ACC112 (cell line): Measurements from ENCODE around the gene BTN2A1.

Experiments
- H2AFZ ChIP-seq: fragments of 200-600 bp; sonication (generic); one replicate; pipeline ENCODE4 v1.6.0; 2017; ENCODE audit warnings: antibody characterized with exemption, low read length; ENCODE audit not compliant: unreplicated experiment
- H3K27ac ChIP-seq: fragments of 200-600 bp; sonication (generic); 2 replicates; pipeline ENCODE4 v1.5.1; 2014; ENCODE audit warnings: low read depth, mild to moderate bottlenecking, antibody characterized with exemption, low read length, moderate library complexity
- H3K27me3 ChIP-seq: fragments of 200-600 bp; sonication (generic); 2 replicates; pipeline ENCODE4 v1.6.1; 2014; ENCODE audit warnings: mild to moderate bottlenecking, antibody characterized with exemption, low read length, moderate library complexity, mixed read lengths; ENCODE audit not compliant: insufficient read depth
- H3K36me3 ChIP-seq: fragments of 200-600 bp; sonication (generic); 2 replicates; pipeline ENCODE4 v1.6.1; 2016; ENCODE audit warnings: mild to moderate bottlenecking, antibody characterized with exemption, low read length, moderate library complexity, mixed read lengths; ENCODE audit not compliant: insufficient read depth
- H3K4me1 ChIP-seq: fragments of 200-600 bp; sonication (generic); one replicate; pipeline ENCODE4 v1.6.1; 2016; ENCODE audit warnings: low read length, mixed read lengths; ENCODE audit not compliant: insufficient read depth, unreplicated experiment, control insufficient read depth
- H3K4me3 ChIP-seq: fragments of 200-600 bp; sonication (generic); 2 replicates; pipeline ENCODE4 v1.5.1; 2014; ENCODE audit warnings: mild to moderate bottlenecking, low read depth, low read length
- H3K79me2 ChIP-seq: fragments of 200-600 bp; sonication (generic); one replicate; pipeline ENCODE4 v1.6.0; 2016; ENCODE audit warnings: low read length; ENCODE audit not compliant: control insufficient read depth, unreplicated experiment, insufficient read depth

The BTN2A1 gene

DNA sequence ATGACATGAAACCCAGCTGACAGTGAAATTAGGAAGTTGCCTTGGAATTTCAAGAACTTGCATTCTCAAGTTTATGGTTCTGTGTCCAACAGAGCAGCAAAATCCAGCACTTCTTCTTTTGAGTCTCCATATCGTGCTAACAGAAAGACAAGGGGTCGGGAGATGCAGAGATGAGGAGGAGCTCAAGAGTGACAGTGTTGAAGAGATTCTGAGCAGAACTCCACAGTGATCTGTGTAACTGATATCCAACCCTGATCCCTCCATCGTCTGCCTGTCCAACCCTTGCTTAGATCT, 21.2 kb downstream of the BTN2A1 start:
- H3K4me1 ChIP-seq, result peaks cover 21% of the 10 kb centered on the region
- no peaks in the 10 kb centered on the region for H3K79me2 ChIP-seq
- H3K4me3 ChIP-seq, result no peak overlapping the region
- no peaks in the 10 kb centered on the region for H3K27me3 ChIP-seq
- H3K36me3 ChIP-seq, result no peaks in the 10 kb centered on the region
- no peak overlapping the region for H3K27ac ChIP-seq
- H2AFZ ChIP-seq, result no peak overlapping the region

GRCh38 chr6:26482338-26482737, 24.6 kb downstream of the BTN2A1 start:
- Histone ChIP-seq H3K36me3 (no peaks in the 10 kb centered on the region), H3K79me2 (no peaks in the 10 kb centered on the region), H3K27me3 (no peaks in the 10 kb centered on the region), H3K27ac (no peak overlapping the region), H2AFZ (no peak overlapping the region), H3K4me3 (no peak overlapping the region), H3K4me1 (no peaks in the 10 kb centered on the region)

- no peaks in the 10 kb centered on the region for H3K4me1 ChIP-seq
Observed at GRCh38 chr6:26483727-26484126, 26.0 kb downstream of the BTN2A1 start.

GRCh38 chr6:26484161-26484560, 26.4 kb downstream of the BTN2A1 start:
- Histone ChIP-seq H2AFZ (no peak overlapping the region), H3K4me1 (no peaks in the 10 kb centered on the region), H3K27me3 (no peaks in the 10 kb centered on the region), H3K27ac (no peak overlapping the region), H3K4me3 (no peak overlapping the region), H3K36me3 (no peaks in the 10 kb centered on the region), H3K79me2 (no peaks in the 10 kb centered on the region)

More at GRCh38 chr6:26483727-26484126, 26.0 kb downstream of the BTN2A1 start:
- H2AFZ ChIP-seq, result no peak overlapping the region
- H3K27me3 ChIP-seq, result no peaks in the 10 kb centered on the region
- no peak overlapping the region for H3K27ac ChIP-seq
- H3K36me3 ChIP-seq, result no peaks in the 10 kb centered on the region
- no peak overlapping the region for H3K4me3 ChIP-seq
- no peaks in the 10 kb centered on the region for H3K79me2 ChIP-seq

DNA sequence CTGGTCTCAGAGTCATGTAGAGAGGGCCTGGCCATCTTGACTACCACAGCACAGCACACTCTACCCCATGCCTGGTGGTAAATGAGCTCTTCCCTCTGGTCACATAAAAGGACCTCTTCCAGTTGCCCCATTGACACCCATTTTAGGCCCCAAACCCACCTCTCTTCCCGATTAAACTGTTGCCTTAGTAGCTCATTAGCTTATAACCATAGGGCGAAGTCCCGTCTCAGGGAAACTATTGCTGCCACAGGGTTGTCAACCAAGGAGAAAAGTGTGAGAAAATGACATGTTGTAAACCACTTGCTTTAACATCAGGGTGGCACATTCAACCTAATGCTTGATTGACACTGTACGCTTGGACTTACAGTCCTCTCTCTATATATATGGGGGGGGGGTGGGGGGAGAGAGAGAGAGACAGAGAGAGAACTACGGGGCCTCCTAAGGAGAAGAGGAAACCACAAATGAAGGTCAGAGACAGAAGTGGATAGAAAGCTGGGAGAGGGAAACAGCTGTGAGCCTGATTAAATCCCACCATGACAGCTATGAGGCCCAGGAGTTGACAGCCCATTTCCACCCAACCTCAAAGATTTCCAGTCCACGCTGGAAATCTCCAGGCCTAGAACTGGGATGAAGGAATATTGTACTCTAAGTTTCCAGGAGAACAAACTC, 27.5 kb downstream of the BTN2A1 start:
- H2AFZ ChIP-seq, result no peak overlapping the region
- no peaks in the 10 kb centered on the region for H3K4me1 ChIP-seq
- no peak overlapping the region for H3K27ac ChIP-seq
- no peaks in the 10 kb centered on the region for H3K27me3 ChIP-seq
- H3K79me2 ChIP-seq, result no peaks in the 10 kb centered on the region
- H3K36me3 ChIP-seq, result no peaks in the 10 kb centered on the region
- H3K4me3 ChIP-seq, result no peak overlapping the region

- Histone ChIP-seq H3K79me2 (no peaks in the 10 kb centered on the region), H3K36me3 (no peaks in the 10 kb centered on the region), H2AFZ (no peak overlapping the region), H3K4me3 (no peak overlapping the region), H3K4me1 (no peaks in the 10 kb centered on the region), H3K27me3 (no peaks in the 10 kb centered on the region), H3K27ac (no peak overlapping the region)
Observed at GRCh38 chr6:26486358-26486757, 28.6 kb downstream of the BTN2A1 start.

- H3K79me2 ChIP-seq, result no peaks in the 10 kb centered on the region
- no peaks in the 10 kb centered on the region for H3K36me3 ChIP-seq
- H2AFZ ChIP-seq, result no peak overlapping the region
- no peak overlapping the region for H3K4me3 ChIP-seq
- H3K27me3 ChIP-seq, result no peaks in the 10 kb centered on the region
- H3K27ac ChIP-seq, result no peak overlapping the region
- H3K4me1 ChIP-seq, result no peaks in the 10 kb centered on the region
Observed at GRCh38 chr6:26487466-26487865, 29.7 kb downstream of the BTN2A1 start.

- Histone ChIP-seq H2AFZ (no peak overlapping the region), H3K36me3 (no peaks in the 10 kb centered on the region), H3K4me1 (no peaks in the 10 kb centered on the region), H3K27me3 (no peaks in the 10 kb centered on the region), H3K27ac (no peak overlapping the region), H3K79me2 (no peaks in the 10 kb centered on the region), H3K4me3 (no peak overlapping the region)
Observed at GRCh38 chr6:26489996-26490964, 32.5 kb downstream of the BTN2A1 start.

DNA sequence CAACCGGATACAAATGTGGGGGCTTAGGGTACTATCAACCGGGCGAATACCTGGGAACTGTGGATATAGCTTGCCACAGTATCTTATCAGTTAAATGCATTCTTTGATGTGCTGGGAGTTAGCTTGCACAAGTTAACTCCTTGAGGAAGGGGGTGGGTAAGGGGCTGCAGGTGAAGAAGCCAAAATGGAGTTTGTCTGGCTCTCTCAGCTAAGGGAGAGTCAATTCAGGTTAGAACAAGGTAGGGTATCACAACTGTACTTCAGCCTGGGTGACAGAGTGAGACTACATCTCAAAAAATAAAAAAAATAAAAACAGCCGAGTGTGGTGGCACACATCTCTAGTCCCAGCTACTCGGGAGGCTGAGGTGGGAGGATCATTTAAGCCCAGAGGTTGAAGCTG, 33.8 kb downstream of the BTN2A1 start:
- no peaks in the 10 kb centered on the region for H3K79me2 ChIP-seq
- H3K4me1 ChIP-seq, result no peaks in the 10 kb centered on the region
- H3K36me3 ChIP-seq, result no peaks in the 10 kb centered on the region
- no peak overlapping the region for H3K27ac ChIP-seq
- H3K27me3 ChIP-seq, result no peaks in the 10 kb centered on the region
- no peak overlapping the region for H2AFZ ChIP-seq
- H3K4me3 ChIP-seq, result no peak overlapping the region

- H3K36me3 ChIP-seq, result no peaks in the 10 kb centered on the region
- no peaks in the 10 kb centered on the region for H3K27me3 ChIP-seq
- H3K4me3 ChIP-seq, result no peak overlapping the region
- no peak overlapping the region for H2AFZ ChIP-seq
- no peaks in the 10 kb centered on the region for H3K4me1 ChIP-seq
- H3K27ac ChIP-seq, result no peak overlapping the region
- no peaks in the 10 kb centered on the region for H3K79me2 ChIP-seq
Observed at GRCh38 chr6:26493258-26493657, 35.5 kb downstream of the BTN2A1 start.

GRCh38 chr6:26494117-26494516, 36.4 kb downstream of the BTN2A1 start:
- Histone ChIP-seq H3K4me1 (no peaks in the 10 kb centered on the region), H3K27ac (no peak overlapping the region), H3K4me3 (no peak overlapping the region), H2AFZ (no peak overlapping the region), H3K27me3 (no peaks in the 10 kb centered on the region), H3K36me3 (no peaks in the 10 kb centered on the region), H3K79me2 (no peaks in the 10 kb centered on the region)
